ENCODE measurements around the gene TNFRSF8.

DNA sequence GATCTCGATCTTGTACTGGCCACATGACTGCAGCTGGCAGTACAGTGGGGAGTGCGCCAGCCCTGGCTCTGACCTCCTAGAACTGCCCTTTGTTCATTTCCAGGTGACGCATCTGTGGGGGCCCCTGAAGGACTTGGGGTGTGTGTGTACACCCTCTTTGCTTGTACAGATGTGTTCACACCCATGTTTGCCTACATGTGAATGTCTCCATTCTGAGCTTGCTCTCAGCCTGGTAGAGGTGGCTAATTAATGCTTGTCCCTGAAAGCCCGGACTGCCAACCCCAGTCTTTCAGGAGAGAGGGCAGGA lies 123.5 kb downstream of the TNFRSF8 start:
- TF ChIP-seq, protein P1, sequence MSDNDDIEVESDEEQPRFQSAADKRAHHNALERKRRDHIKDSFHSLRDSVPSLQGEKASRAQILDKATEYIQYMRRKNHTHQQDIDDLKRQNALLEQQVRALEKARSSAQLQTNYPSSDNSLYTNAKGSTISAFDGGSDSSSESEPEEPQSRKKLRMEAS (CRISPR knock-in tag; IDR thresholded peaks at IDR 0.05) = no peak
- TF ChIP-seq FOXJ3 (CRISPR knock-in tag; IDR thresholded peaks at IDR 0.05; ENCODE audit: borderline replicate concordance) = no peak
- TF ChIP-seq, protein P2, sequence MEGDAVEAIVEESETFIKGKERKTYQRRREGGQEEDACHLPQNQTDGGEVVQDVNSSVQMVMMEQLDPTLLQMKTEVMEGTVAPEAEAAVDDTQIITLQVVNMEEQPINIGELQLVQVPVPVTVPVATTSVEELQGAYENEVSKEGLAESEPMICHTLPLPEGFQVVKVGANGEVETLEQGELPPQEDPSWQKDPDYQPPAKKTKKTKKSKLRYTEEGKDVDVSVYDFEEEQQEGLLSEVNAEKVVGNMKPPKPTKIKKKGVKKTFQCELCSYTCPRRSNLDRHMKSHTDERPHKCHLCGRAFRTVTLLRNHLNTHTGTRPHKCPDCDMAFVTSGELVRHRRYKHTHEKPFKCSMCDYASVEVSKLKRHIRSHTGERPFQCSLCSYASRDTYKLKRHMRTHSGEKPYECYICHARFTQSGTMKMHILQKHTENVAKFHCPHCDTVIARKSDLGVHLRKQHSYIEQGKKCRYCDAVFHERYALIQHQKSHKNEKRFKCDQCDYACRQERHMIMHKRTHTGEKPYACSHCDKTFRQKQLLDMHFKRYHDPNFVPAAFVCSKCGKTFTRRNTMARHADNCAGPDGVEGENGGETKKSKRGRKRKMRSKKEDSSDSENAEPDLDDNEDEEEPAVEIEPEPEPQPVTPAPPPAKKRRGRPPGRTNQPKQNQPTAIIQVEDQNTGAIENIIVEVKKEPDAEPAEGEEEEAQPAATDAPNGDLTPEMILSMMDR (IDR thresholded peaks at IDR 0.05) = no peak
- TF ChIP-seq, protein P3, sequence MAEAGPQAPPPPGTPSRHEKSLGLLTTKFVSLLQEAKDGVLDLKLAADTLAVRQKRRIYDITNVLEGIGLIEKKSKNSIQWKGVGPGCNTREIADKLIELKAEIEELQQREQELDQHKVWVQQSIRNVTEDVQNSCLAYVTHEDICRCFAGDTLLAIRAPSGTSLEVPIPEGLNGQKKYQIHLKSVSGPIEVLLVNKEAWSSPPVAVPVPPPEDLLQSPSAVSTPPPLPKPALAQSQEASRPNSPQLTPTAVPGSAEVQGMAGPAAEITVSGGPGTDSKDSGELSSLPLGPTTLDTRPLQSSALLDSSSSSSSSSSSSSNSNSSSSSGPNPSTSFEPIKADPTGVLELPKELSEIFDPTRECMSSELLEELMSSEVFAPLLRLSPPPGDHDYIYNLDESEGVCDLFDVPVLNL (CRISPR knock-in tag; IDR thresholded peaks at IDR 0.05; ENCODE audit: borderline replicate concordance, low read depth) = no peak
- no peak for TF ChIP-seq ZNF138 (CRISPR knock-in tag; conservative IDR thresholded peaks at IDR 0.05)
- TF ChIP-seq, protein P4, sequence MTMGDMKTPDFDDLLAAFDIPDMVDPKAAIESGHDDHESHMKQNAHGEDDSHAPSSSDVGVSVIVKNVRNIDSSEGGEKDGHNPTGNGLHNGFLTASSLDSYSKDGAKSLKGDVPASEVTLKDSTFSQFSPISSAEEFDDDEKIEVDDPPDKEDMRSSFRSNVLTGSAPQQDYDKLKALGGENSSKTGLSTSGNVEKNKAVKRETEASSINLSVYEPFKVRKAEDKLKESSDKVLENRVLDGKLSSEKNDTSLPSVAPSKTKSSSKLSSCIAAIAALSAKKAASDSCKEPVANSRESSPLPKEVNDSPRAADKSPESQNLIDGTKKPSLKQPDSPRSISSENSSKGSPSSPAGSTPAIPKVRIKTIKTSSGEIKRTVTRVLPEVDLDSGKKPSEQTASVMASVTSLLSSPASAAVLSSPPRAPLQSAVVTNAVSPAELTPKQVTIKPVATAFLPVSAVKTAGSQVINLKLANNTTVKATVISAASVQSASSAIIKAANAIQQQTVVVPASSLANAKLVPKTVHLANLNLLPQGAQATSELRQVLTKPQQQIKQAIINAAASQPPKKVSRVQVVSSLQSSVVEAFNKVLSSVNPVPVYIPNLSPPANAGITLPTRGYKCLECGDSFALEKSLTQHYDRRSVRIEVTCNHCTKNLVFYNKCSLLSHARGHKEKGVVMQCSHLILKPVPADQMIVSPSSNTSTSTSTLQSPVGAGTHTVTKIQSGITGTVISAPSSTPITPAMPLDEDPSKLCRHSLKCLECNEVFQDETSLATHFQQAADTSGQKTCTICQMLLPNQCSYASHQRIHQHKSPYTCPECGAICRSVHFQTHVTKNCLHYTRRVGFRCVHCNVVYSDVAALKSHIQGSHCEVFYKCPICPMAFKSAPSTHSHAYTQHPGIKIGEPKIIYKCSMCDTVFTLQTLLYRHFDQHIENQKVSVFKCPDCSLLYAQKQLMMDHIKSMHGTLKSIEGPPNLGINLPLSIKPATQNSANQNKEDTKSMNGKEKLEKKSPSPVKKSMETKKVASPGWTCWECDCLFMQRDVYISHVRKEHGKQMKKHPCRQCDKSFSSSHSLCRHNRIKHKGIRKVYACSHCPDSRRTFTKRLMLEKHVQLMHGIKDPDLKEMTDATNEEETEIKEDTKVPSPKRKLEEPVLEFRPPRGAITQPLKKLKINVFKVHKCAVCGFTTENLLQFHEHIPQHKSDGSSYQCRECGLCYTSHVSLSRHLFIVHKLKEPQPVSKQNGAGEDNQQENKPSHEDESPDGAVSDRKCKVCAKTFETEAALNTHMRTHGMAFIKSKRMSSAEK (CRISPR knock-in tag; IDR thresholded peaks at IDR 0.05; ENCODE audit: borderline replicate concordance) = no peak
